Astrocyte of the cerebellum (primary cell): Measurements from ENCODE around the gene MARK2.

Experiments used
- DNase-seq: peaks from one replicate; pipeline ENCODE4 v3.0.0-alpha.2; 2011; ENCODE audit warnings: low read depth
- H3K4me3 ChIP-seq: 2 replicates; pipeline ENCODE4 v1.5.1; 2011; ENCODE audit warnings: mild to moderate bottlenecking, low read depth, low read length, moderate library complexity
- in situ Hi-C: cut with HindIII; loops from 2 replicates; pipeline ENCODE4 v1.10.0; 2017; ENCODE audit warnings: low sequenced_read_pairs
- TF ChIP-seq, protein P1 (sequence below): IDR thresholded peaks from 2 replicates; pipeline ENCODE4 v1.5.1; 2012; ENCODE audit warnings: low read length, low read depth, moderate library complexity, mild to moderate bottlenecking; ENCODE audit errors: missing control alignments

MARK2 gene

DNA sequence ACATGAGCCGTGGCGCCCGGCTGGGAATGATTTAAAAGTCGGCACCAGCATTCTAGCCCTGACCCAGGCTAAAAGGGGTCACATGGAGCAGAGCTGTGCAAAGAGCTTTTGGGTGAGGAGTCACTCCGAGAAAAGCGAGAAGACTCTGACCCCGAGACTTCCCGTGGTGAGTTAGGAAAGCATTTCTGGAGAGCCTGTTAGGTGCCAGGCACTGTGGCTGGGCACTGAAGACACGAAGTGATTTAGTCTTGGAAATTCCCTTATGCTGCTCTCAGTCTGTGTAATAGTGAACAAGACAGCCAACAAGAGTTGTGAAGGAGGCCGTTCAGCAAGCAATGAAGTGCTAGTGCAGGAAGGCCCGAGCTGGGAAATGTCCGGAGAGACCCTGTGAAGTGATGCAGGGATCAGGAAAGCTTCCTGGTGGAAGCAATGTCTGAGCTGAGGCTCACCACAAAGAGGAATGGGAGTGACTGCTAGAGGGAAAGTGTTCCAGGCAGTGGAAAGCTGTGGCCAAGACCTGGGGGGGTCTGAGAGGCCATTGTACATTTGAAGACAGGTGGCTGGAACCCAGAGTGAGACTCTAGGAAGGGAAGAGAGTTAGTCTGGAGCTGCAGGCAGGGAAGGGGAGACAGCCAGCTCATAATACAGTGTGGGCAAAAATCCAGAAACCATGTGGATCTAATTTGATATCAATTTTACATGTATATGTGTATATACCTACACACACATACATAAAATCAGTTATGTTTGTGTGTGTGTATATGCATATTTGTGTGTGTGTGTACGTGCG lies 31.6 kb downstream of the MARK2 start:
- DNase-seq, result no peak
- H3K4me3 ChIP-seq, result no peak overlapping the region
- in situ Hi-C loops, result no loop called here
- TF ChIP-seq, protein P1, sequence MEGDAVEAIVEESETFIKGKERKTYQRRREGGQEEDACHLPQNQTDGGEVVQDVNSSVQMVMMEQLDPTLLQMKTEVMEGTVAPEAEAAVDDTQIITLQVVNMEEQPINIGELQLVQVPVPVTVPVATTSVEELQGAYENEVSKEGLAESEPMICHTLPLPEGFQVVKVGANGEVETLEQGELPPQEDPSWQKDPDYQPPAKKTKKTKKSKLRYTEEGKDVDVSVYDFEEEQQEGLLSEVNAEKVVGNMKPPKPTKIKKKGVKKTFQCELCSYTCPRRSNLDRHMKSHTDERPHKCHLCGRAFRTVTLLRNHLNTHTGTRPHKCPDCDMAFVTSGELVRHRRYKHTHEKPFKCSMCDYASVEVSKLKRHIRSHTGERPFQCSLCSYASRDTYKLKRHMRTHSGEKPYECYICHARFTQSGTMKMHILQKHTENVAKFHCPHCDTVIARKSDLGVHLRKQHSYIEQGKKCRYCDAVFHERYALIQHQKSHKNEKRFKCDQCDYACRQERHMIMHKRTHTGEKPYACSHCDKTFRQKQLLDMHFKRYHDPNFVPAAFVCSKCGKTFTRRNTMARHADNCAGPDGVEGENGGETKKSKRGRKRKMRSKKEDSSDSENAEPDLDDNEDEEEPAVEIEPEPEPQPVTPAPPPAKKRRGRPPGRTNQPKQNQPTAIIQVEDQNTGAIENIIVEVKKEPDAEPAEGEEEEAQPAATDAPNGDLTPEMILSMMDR, result no peak

DNA sequence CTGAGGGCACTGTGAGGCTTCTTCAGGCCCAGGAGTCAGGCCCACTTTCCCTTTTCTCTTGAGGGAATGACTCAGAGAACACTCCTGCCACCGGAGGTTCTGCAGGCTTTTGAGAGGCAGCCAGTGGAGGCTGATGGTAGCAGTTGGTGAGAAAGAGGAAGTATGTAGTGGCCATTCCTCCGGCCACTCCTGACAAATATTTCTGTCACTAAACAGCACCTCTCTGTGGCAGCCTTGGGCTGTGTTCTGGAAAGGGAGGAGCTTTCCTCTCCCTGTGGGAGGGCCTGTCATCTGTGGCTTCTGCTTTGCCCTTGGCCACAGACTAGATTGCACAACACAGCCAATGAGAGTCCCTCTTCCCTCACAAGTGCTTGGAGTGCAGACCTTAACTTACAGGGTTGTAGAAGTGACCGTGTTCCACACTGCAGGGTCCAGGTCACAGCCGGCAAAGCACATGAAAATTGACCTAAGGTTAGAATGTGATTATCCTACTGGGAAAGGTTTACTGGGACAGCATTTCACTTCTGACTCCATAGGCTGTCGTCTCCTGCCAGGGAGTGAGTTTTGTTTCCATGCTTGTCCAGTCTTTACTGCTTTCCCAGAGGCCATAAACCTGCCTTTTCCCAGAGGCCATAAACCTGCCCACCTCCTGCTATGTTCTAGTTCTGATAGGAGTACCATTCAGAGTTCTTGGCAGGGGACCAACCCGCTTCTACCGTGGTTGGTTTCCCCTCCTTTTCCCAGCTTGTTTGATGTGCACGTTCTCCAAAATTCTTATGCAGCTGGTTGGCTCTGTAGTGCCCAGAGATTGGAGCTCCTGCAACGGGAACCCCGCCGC lies 33.3 kb downstream of the MARK2 start:
- TF ChIP-seq, protein P1, result peak; percentile 23
- in situ Hi-C loops, result no loop called here
- DNase-seq, result peak; percentile 59
- H3K4me3 ChIP-seq, result no peak overlapping the region

DNA sequence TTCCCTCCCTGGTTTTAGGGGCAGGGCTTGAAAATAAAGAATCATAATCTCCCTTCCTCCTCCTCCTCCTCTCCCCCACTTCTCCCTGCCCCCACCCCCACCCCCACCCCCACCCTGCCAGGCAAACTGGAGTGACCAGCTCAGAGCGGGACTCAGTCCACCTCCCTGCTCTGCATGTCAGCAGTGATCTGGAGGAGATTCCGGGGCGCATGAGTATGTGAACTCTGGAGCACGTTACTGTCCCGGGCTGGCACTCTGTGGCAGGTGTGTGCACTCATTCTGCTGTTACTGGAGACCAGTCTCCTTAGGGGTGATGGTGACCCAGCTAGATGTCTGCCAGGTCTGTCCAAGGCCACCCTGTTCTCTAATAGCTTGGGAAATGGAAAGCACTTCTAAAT lies 33.9 kb downstream of the MARK2 start:
- DNase-seq, result no peak
- in situ Hi-C loops, result no loop called here

DNA sequence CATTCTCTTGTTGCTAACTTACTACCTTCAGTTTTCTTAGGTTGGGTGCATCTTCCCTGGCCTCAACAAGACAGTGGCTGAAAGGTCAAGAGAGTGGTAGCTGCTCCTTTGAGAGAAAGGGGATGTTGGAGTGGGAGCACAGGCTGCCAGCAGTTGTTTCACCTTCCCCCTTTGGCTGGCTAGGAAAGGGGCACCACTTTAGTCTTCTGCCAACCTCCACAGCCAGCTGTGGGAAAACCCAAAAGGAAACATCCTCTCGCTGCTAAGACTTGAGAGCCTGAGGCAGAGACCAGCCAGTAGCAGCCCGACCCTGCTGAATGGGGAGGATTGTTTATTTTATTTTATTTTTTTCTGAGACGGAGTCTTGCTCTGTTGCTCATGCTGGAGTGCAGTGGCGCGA lies 34.4 kb downstream of the MARK2 start:
- in situ Hi-C loops, result no loop called here
- DNase-seq, result no peak
- TF ChIP-seq, protein P1, result no peak
- no peak overlapping the region for H3K4me3 ChIP-seq

More for the DNA sequence above, 33.9 kb downstream of the MARK2 start:
- no peak overlapping the region for H3K4me3 ChIP-seq
- TF ChIP-seq, protein P1, result no peak

DNA sequence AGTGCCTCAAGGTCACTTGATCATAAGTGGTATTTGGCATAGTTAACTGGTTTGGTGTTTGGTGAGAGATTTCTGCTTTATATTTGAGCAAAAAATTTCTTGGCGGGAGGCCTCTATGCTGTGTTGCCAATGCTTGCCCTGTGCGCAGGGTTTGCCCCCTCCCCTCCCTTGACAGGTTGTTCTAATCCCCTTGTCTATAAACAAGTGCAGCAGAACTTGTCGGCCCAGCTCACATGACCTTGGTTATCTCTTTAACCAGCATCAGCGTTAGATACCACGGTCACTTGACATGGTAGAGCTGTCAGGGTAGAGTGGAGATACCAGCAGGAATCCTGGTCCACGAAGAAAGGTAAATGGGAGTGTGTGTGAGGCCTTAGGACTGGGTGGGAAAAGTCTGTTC lies 35.6 kb downstream of the MARK2 start:
- H3K4me3 ChIP-seq, result no peak overlapping the region
- no peak for DNase-seq
- TF ChIP-seq, protein P1, result no peak
- in situ Hi-C loops, result no loop called here

DNA sequence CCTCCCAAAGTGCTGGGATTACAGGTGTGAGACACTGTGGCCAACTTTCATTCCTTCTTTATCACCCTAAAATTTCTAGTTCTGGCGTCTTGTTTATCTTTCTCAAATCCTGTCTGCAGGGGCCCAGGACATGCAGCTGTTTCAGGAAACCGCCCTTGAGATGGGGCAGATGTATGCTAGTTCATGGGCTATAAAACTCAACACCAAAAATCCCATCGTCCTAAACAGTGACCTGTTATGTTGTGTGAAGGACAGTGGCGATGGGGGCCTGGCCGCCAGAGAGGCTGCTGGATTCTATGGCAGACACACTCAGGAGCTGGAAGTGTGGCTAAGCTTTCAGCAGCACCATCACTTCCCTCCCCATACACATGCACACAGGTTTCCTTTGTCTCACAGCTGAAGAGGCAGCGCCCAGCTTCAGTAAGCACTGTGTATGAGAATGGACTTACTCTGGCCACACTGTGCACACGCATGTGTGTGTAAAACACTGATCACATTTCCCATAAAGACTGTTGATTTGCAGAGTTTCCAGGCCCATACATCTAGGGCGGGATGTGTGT lies 36.7 kb downstream of the MARK2 start:
- H3K4me3 ChIP-seq, result no peak overlapping the region
- no peak for DNase-seq
- in situ Hi-C loops, result no loop called here
- TF ChIP-seq, protein P1, result no peak
